Activated B cell treated with CpG ODN at 0.5 μM for 24 hours (primary cell): ENCODE results near the gene PCSK5. TPM values are rescaled to one million over a fixed set of nuclear protein-coding genes. Genes with fewer than 3 reads are reported as not detected.
"Not testable (repeated sequence)": the region's sequence is repeated elsewhere in the genome, so short reads cannot be mapped to it uniquely, and the experiment has no call there.

Experiments
- ATAC-seq: fragments of 200-7000 bp; cut with Tn5 transposase; one replicate; pipeline ENCODE4 v1.10.0; 2021; ENCODE audit warnings: low read depth, mild to moderate bottlenecking, moderate library complexity
- CTCF ChIA-PET: fragments of 350-600 bp; sonication (Branson Sonifier 250); formaldehyde crosslinking; loops from one replicate; lab custom pipeline; 2021; ENCODE audit warnings: antibody characterized with exemption; lab: Charles Lee
- POLR2A ChIA-PET: fragments of 350-600 bp; sonication (Branson Sonifier 250); formaldehyde crosslinking; loops from one replicate; lab custom pipeline; 2021; ENCODE audit warnings: antibody characterized with exemption; lab: Charles Lee
- DNase-seq: peaks from one replicate; pipeline ENCODE4 v3.0.0; 2022
- H3K27ac Mint-ChIP-seq: one replicate; pipeline ENCODE4 v1.8.0; 2020; ENCODE audit warnings: mixed read lengths
- H3K27me3 Mint-ChIP-seq: one replicate; pipeline ENCODE4 v1.8.0; 2021; ENCODE audit warnings: mixed read lengths
- H3K36me3 Mint-ChIP-seq: one replicate; pipeline ENCODE4 v1.8.0; 2021; ENCODE audit warnings: low read depth, mixed read lengths
- H3K4me1 Mint-ChIP-seq: one replicate; pipeline ENCODE4 v1.8.0; 2021; ENCODE audit warnings: mixed read lengths
- H3K4me3 Mint-ChIP-seq: one replicate; pipeline ENCODE4 v1.8.0; 2020; ENCODE audit warnings: mild to moderate bottlenecking, mixed read lengths
- H3K9me3 Mint-ChIP-seq: one replicate; pipeline ENCODE4 v1.8.0; 2020; ENCODE audit warnings: mixed read lengths
- intact Hi-C: fragments of 100-400 bp; cut with micrococcal nuclease; formaldehyde crosslinking; loops from one replicate; pipeline ENCODE4 v1.15.1; 2024
- total RNA-seq: library from RNA; stranded (reverse); gene quantifications from 2 replicates; pipeline ENCODE4 v1.2.3, GENCODE V29; 2022
- TF ChIP-seq, protein P1 (sequence below): fragments of 200-600 bp; IDR thresholded peaks from one replicate; pipeline ENCODE4 v1.8.0; 2022; ENCODE audit warnings: antibody characterized with exemption, mild to moderate bottlenecking

PCSK5 gene
- total RNA-seq, 1 donor from 2014 or later: not detected

DNA sequence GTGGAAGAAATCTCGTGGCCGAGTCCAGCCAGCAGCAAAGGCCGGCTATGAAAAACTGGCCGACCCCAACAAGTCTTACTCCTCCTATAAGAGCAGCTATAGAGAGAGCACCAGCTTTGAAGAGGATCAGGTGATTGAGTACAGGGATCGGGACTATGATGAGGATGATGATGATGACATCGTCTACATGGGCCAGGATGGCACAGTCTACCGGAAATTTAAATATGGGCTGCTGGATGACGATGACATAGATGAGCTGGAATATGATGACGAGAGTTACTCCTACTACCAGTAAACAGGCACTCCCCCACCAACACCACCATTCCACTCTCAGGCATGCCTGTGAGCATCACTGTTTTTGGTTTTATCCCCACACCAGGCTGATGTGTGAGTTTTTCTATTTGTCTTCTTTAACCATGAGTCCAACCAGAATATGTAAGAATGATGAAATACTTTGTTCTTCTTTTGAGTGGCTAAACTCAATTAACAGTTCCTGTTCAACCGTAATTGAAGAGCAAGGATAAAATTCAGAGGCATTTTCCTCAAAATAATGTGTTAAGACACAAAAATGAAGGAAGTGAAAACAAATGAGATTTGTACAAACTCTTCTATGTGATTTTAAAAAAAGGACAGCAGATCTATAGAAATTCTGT, 468.3 kb downstream of the PCSK5 start:
- H3K36me3 Mint-ChIP-seq: no peaks in the 10 kb centered on the region

DNA sequence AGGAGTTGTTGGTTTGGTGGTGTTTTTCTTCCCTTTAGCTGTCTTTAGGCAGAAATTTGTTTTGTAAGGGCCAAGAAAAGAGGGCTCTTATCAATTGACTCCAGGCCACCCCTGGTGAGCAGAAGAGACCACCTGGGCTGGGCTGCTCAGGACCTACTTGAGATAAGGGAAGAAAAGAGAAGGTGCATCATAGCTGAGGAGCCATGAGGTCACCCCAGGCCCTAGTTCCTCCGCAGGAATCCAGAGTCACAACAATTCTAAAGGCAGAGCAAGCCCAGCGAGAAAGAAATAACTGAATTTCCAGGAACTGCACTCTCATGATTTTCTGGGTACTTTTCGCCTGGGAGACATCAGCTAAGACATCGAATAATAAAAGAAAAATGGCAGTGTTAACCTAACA, 468.9 kb downstream of the PCSK5 start:
- Mint-ChIP-seq H3K36me3 (no peaks in the 10 kb centered on the region), H3K27ac (no peak overlapping the region), H3K4me3 (no peak overlapping the region), H3K9me3 (no peaks in the 10 kb centered on the region), H3K4me1 (no peaks in the 10 kb centered on the region), H3K27me3 (no peaks in the 10 kb centered on the region)
- no peak for ATAC-seq
- ChIA-PET POLR2A (no interaction called here), CTCF (no interaction called here)
- TF ChIP-seq, protein P1, sequence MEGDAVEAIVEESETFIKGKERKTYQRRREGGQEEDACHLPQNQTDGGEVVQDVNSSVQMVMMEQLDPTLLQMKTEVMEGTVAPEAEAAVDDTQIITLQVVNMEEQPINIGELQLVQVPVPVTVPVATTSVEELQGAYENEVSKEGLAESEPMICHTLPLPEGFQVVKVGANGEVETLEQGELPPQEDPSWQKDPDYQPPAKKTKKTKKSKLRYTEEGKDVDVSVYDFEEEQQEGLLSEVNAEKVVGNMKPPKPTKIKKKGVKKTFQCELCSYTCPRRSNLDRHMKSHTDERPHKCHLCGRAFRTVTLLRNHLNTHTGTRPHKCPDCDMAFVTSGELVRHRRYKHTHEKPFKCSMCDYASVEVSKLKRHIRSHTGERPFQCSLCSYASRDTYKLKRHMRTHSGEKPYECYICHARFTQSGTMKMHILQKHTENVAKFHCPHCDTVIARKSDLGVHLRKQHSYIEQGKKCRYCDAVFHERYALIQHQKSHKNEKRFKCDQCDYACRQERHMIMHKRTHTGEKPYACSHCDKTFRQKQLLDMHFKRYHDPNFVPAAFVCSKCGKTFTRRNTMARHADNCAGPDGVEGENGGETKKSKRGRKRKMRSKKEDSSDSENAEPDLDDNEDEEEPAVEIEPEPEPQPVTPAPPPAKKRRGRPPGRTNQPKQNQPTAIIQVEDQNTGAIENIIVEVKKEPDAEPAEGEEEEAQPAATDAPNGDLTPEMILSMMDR: no peak
- intact Hi-C loops: no loop called here
- DNase-seq: no peak

More for the DNA sequence above, 468.3 kb downstream of the PCSK5 start:
- intact Hi-C loops: no loop called here
- TF ChIP-seq, protein P1: no peak
- CTCF ChIA-PET: no interaction called here
- H3K4me3 Mint-ChIP-seq: no peak overlapping the region
- no peak overlapping the region for H3K27ac Mint-ChIP-seq
- ATAC-seq (no peak), DNase-seq (no peak)
- no peaks in the 10 kb centered on the region for H3K9me3 Mint-ChIP-seq
- H3K4me1 Mint-ChIP-seq: no peaks in the 10 kb centered on the region
- no peaks in the 10 kb centered on the region for H3K27me3 Mint-ChIP-seq
- POLR2A ChIA-PET: no interaction called here

GRCh38 chr9:76359766-76360165, 469.3 kb downstream of the PCSK5 start:
- TF ChIP-seq, protein P1: no peak
- POLR2A ChIA-PET: no interaction called here
- no peaks in the 10 kb centered on the region for H3K27me3 Mint-ChIP-seq
- DNase-seq (no peak), ATAC-seq (no peak)
- H3K4me3 Mint-ChIP-seq: no peak overlapping the region
- H3K4me1 Mint-ChIP-seq: no peaks in the 10 kb centered on the region
- H3K27ac Mint-ChIP-seq: no peak overlapping the region
- intact Hi-C loops: no loop called here
- H3K9me3 Mint-ChIP-seq: no peaks in the 10 kb centered on the region
- CTCF ChIA-PET: no interaction called here
- no peaks in the 10 kb centered on the region for H3K36me3 Mint-ChIP-seq

- CTCF ChIA-PET, DNase-seq, H3K27ac Mint-ChIP-seq, H3K36me3 Mint-ChIP-seq, H3K4me1 Mint-ChIP-seq, H3K9me3 Mint-ChIP-seq, ATAC-seq, H3K27me3 Mint-ChIP-seq, H3K4me3 Mint-ChIP-seq, POLR2A ChIA-PET, intact Hi-C loops: not testable (repeated sequence)
Observed at GRCh38 chr9:76362332-76363031, 472.0 kb downstream of the PCSK5 start.

GRCh38 chr9:76363032-76363395, 472.5 kb downstream of the PCSK5 start:
- H3K27ac Mint-ChIP-seq: no peak overlapping the region
- POLR2A ChIA-PET: no interaction called here
- H3K4me1 Mint-ChIP-seq: no peaks in the 10 kb centered on the region
- DNase-seq: no peak
- intact Hi-C loops: no loop called here
- H3K4me3 Mint-ChIP-seq: no peak overlapping the region
- H3K36me3 Mint-ChIP-seq: no peaks in the 10 kb centered on the region
- H3K9me3 Mint-ChIP-seq: no peaks in the 10 kb centered on the region
- CTCF ChIA-PET: no interaction called here
- ATAC-seq: no peak
- TF ChIP-seq, protein P1: no peak
- peaks cover 3% of the 10 kb centered on the region for H3K27me3 Mint-ChIP-seq
